Endodermal cell (in vitro differentiated cells): ENCODE measurements around the gene TTC8. TPM values are rescaled to one million over a fixed set of nuclear protein-coding genes. Genes with fewer than 3 reads are reported as not detected.

ENCODE experiments used
- DNase-seq: peaks from one replicate; pipeline ENCODE4 v3.0.0-alpha.2; 2017
- H3K27ac ChIP-seq: 2 replicates; pipeline ENCODE4 v1.5.1; 2013; ENCODE audit warnings: mild to moderate bottlenecking, low read depth, low read length, moderate library complexity
- H3K27me3 ChIP-seq: 2 replicates; pipeline ENCODE4 v1.6.1; 2013; ENCODE audit warnings: mild to moderate bottlenecking, low read length, moderate library complexity; ENCODE audit not compliant: insufficient read depth, control insufficient read depth, poor library complexity, severe bottlenecking
- H3K36me3 ChIP-seq: 2 replicates; pipeline ENCODE4 v1.7.0; 2013; ENCODE audit warnings: mild to moderate bottlenecking, low read length, moderate library complexity; ENCODE audit not compliant: control insufficient read depth, insufficient read depth
- H3K4me1 ChIP-seq: one replicate; pipeline ENCODE4 v1.7.0; 2013; ENCODE audit warnings: low read length; ENCODE audit not compliant: control insufficient read depth, insufficient read depth
- H3K4me3 ChIP-seq: 2 replicates; pipeline ENCODE4 v1.5.1; 2013; ENCODE audit warnings: mild to moderate bottlenecking, low read length, moderate library complexity
- H3K9ac ChIP-seq: 2 replicates; pipeline ENCODE4 v1.6.1; 2013; ENCODE audit warnings: mild to moderate bottlenecking, low read length, moderate library complexity; ENCODE audit not compliant: poor library complexity, severe bottlenecking; ENCODE audit errors: extremely low read depth
- H3K9me3 ChIP-seq: 2 replicates; pipeline ENCODE4 v1.6.1; 2013; ENCODE audit warnings: mild to moderate bottlenecking, low read length, moderate library complexity; ENCODE audit not compliant: control insufficient read depth
- H3K27ac Mint-ChIP-seq: 2 replicates; pipeline ENCODE4 v1.8.0; 2020; ENCODE audit warnings: mixed read lengths
- H3K27me3 Mint-ChIP-seq: 2 replicates; pipeline ENCODE4 v1.8.0; 2021; ENCODE audit warnings: mild to moderate bottlenecking, mixed read lengths; ENCODE audit not compliant: insufficient read depth
- H3K36me3 Mint-ChIP-seq: 2 replicates; pipeline ENCODE4 v1.8.0; 2020; ENCODE audit warnings: low read depth, mixed read lengths
- H3K4me1 Mint-ChIP-seq: 2 replicates; pipeline ENCODE4 v1.8.0; 2020; ENCODE audit warnings: mixed read lengths
- H3K4me3 Mint-ChIP-seq: 2 replicates; pipeline ENCODE4 v1.8.0; 2020; ENCODE audit warnings: mild to moderate bottlenecking, moderate library complexity, mixed read lengths
- H3K9me3 Mint-ChIP-seq: 2 replicates; pipeline ENCODE4 v1.8.0; 2020; ENCODE audit warnings: mild to moderate bottlenecking, mixed read lengths
- CTCF ChIP-seq: fragments of 200-600 bp; sonication (generic); conservative IDR thresholded peaks from 2 replicates; pipeline ENCODE4 v1.5.0; 2021; ENCODE audit warnings: antibody characterized with exemption, mild to moderate bottlenecking
- WGBS, 2 experiments: methylation state at CpG; one replicate each; pipeline versions ENCODE4 v1.1.5 to v1.1.7; 2013; ENCODE audit warnings: missing lambda C conversion rate in 2 of 2, mixed read lengths in 1 of 2; ENCODE audit not compliant: insufficient coverage in 1 of 2, insufficient read length in 1 of 2; 5-methylcytosine and 5-hydroxymethylcytosine counted together
- total RNA-seq, 2 donors: library from RNA; stranded (reverse); fragmentation: NEBNext Ultra II Directional in 1 of 2; extraction: Animal tissue kit (Norgen Biotek cat#: 25700) in 1 of 2; gene quantifications; 2 replicates in 1 of 2; 3 replicates in 1 of 2; pipeline ENCODE4 v1.2.1, GENCODE V29; 2021

Gene TTC8
- total RNA-seq, 2 donors from 2014 or later = 25.6 to 33.4 TPM

GRCh38 chr14:88895116-88895515 lies 70.7 kb downstream of the TTC8 start:
- H3K27me3 ChIP-seq = no peaks in the 10 kb centered on the region
- DNase-seq = no peak
- no peaks in the 10 kb centered on the region for H3K36me3 ChIP-seq
- no peak overlapping the region for H3K27ac ChIP-seq
- no peak overlapping the region for H3K27ac Mint-ChIP-seq
- no peaks in the 10 kb centered on the region for H3K36me3 Mint-ChIP-seq
- H3K27me3 Mint-ChIP-seq = peaks cover 2% of the 10 kb centered on the region
- H3K4me3 Mint-ChIP-seq = no peak overlapping the region
- no peaks in the 10 kb centered on the region for H3K4me1 ChIP-seq
- no peak overlapping the region for H3K9ac ChIP-seq
- H3K9me3 ChIP-seq = peaks cover 15% of the 10 kb centered on the region
- peaks cover 3% of the 10 kb centered on the region for H3K4me1 Mint-ChIP-seq
- H3K4me3 ChIP-seq = no peak overlapping the region
- peaks cover 6% of the 10 kb centered on the region for H3K9me3 Mint-ChIP-seq
- 100% methylated on average over 2 to 4 of the region's 4 CpGs for WGBS, 2 experiments
- no peak for TF ChIP-seq CTCF

DNA sequence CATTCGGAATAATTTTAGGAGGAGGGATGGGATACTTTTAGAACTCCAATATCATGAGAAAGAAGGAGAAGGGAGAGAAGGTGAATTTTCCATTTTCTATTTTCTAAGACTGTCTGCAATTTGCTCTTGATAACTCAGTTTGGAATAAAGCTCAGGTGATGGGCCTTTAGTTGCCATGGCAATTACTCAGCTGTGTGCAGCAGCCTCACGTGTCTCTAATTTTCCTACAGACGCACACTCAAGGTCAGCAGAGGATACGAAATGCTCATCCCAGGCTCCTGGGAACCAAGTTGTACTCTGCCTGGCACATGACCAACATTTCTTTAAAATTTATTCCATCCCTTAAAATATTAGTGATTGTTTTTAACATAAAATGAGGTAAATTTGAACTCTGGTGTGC lies 76.7 kb downstream of the TTC8 start:
- Mint-ChIP-seq H3K27me3 (peaks cover 4% of the 10 kb centered on the region), H3K27ac (no peak overlapping the region), H3K4me3 (no peak overlapping the region), H3K36me3 (no peaks in the 10 kb centered on the region), H3K9me3 (peaks cover 8% of the 10 kb centered on the region), H3K4me1 (no peaks in the 10 kb centered on the region)
- no peaks in the 10 kb centered on the region for H3K4me1 ChIP-seq
- H3K36me3 ChIP-seq = no peaks in the 10 kb centered on the region
- no peak overlapping the region for H3K27ac ChIP-seq
- no peak overlapping the region for H3K4me3 ChIP-seq
- no peak for TF ChIP-seq CTCF
- peaks cover 15% of the 10 kb centered on the region for H3K9me3 ChIP-seq
- H3K27me3 ChIP-seq = no peaks in the 10 kb centered on the region
- no peak overlapping the region for H3K9ac ChIP-seq
- 95% methylated on average over 4 of the region's 4 CpGs; no CpG with 5 or more reads in 1 of the 2 experiments for WGBS, 2 experiments
- no peak for DNase-seq

GRCh38 chr14:88901991-88902390 lies 77.5 kb downstream of the TTC8 start:
- TF ChIP-seq CTCF = no peak
- no peaks in the 10 kb centered on the region for H3K4me1 Mint-ChIP-seq

More at GRCh38 chr14:88901991-88902390, 77.5 kb downstream of the TTC8 start:
- H3K36me3 Mint-ChIP-seq = no peaks in the 10 kb centered on the region
- H3K27me3 Mint-ChIP-seq = peaks cover 4% of the 10 kb centered on the region
- no peak overlapping the region for H3K27ac ChIP-seq
- no peak overlapping the region for H3K27ac Mint-ChIP-seq
- no peak overlapping the region for H3K4me3 Mint-ChIP-seq
- 82 to 100% methylated on average over 1 to 3 of the region's 3 CpGs for WGBS, 2 experiments
- H3K9me3 ChIP-seq = peaks cover 19% of the 10 kb centered on the region
- peaks cover 10% of the 10 kb centered on the region for H3K9me3 Mint-ChIP-seq
- DNase-seq = no peak
- no peak overlapping the region for H3K9ac ChIP-seq
- H3K36me3 ChIP-seq = no peaks in the 10 kb centered on the region
- H3K4me1 ChIP-seq = no peaks in the 10 kb centered on the region
- no peaks in the 10 kb centered on the region for H3K27me3 ChIP-seq
- no peak overlapping the region for H3K4me3 ChIP-seq
